ENCODE data around the gene NFATC1.

The NFATC1 gene

DNA sequence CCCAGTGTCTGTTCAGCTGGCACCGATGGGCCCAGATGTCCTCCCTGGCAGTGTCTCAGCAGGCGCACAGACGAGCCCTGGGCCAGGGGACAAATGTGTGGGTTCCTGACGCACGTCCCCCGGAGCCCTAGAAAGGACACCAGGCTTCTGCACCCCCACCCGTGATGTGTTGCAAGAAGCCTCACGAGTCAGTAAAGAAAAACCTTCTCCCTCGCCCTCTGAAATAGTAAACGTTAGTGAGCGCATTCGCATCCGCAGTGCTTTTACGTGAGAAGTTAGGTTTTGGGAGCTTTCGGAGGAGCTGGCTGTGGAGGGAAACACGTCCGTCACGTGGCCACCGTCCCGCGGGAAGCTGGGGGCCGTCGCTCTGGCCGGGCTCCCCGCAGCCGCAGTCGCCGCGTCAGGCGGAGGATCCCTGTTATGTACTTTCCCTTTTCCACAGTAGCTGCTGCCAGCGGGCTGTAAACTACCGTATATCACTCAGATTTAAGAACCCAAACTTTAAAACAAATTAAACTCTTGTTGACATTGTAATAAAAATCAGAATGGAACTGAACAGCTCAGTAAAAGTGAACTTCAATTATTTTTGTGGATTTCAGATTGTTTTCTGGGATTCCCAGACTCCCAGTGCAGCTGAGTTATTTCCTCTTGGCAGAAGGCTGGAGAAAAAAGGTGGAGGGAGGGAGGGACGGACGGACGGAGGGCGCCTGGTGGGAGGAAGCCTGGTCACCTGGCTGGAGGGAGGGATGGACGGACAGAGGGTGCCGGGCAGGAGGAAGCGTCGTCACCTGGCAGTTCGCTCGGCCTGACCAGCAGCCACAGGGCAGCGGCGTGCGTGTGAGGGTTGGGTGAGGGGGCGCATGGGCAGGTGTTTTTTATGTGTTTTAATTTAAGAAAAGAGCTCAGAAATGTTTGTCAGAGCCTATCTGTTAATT, 112.1 kb downstream of the NFATC1 start:
- DNase-seq (ENCODE audit: low read depth in 2 of 2): no peak

DNA sequence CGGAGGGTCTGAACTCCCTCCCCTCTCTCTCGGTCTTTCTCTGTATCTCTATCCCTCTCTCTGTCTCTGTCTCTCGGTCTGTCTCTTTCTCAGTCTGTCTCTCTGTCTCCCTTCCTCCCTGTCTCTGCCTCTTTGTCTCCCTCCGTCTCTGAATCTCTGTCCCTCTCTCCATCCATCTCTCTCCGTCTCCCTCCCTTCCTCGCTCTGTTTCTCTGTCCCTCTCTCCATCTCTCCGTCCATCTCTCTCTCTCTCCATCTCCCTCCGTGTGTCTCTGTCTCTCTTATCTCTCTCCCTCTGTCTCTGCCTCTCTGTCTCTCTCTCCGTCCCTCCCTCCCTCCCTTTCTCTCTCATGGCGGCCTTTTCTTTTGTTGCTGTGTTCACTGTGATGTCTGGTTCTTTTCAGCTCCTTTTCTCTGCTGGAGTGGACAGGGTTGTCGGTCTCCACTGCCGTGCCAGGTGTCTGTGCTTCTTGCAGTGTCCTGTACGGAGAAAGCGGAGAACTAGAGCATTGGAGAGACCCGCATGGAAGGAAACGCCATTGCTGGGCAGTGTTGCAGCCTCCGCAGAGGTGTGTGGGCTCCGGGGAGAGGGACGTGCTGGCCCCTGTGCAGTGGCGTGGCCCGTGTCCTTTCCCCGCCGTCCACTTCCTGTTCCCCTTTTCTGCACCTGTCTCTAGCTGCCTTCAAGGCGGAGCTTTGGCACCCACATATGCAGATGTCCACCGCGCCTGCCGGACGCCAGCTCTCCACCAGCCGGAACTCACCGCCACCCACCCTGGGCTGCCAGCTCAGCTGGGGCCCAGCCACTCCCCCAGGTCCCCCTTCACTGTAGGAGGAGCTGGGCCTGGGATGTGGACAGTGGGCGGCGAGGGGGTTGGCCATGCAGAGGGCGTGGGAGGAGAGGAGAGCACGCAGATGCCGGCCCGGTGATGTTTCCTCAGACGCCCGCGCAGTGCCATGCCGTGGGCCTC, 113.1 kb downstream of the NFATC1 start:
- DNase-seq (ENCODE audit: low read depth in 2 of 2): no peak

DNA sequence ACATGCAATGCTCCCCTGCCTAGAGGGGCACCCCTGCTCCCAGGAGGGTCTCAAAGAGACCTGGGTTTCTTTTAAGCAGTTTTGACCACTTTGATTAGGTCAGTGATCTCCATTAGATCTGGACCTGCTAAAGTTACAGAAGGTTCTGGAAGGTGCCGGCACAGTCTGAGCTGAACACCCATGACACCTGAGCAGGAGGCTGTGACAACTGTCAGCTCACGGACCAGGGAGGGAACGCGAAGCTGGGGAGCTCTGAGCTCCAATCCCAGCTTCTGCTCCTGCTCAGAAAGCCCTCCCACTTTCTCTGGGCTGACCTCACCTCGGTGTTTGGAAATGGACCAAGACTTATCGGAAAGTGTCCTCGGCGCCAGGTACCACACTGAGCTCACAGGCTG, 113.8 kb downstream of the NFATC1 start:
- no peak for DNase-seq (ENCODE audit: low read depth in 2 of 2)

DNA sequence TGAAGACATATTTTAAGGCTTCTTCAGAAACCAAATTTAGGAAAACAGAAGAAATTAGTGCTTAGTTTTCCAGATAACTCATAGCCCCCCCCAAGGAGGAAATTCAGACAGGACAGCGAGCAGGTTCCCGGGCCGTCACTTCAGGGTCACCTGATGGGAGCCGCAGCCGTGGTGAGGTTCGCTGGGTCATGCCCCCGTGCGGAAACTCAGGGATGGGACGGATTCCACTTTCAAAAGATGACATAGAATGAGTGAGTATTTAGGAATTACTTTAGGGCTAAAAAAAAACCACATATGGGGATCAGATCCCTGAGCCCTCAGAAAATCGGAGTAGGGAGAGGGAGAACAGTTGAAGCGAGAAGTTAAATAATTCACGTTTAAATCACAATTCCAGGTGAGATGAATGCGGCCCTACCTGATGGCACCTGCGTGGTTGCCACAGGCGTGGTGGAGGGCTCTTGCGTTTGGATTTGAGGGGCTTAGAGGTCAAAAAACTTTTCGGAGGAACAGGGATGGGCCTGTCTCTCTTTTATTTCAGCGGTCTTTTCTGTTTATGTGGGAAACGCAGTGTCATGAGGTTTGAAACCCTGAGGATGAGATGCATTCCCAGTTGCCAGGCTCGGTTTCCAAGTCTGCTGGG, 114.4 kb downstream of the NFATC1 start:
- DNase-seq (ENCODE audit: low read depth in 2 of 2): no peak

DNA sequence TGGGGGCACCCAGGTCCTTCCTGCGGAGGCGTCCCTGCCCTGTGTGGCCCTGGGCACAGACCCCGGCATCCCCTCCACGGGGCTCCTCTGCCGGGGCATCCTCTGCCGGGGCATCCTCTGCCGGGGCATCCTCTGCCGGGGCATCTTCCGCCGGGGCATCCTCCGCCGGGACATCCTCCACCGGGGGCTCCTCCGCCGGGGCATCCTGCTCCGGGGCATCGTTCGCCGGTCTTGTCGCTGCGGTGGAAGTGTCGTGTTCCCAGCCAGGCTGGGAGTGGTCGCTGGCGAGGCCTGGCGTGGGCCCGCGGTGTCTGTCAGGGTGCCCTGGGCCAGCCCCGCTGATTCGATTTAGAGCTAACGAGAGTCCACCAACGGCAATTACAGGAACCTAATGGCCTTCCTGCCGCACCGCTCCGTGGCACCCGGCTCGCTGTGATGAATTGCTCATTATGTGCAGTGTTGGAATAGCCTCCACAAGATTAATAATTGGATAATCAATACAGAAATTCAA, 115.1 kb downstream of the NFATC1 start:
- DNase-seq (ENCODE audit: low read depth in 2 of 2): no peak

DNA sequence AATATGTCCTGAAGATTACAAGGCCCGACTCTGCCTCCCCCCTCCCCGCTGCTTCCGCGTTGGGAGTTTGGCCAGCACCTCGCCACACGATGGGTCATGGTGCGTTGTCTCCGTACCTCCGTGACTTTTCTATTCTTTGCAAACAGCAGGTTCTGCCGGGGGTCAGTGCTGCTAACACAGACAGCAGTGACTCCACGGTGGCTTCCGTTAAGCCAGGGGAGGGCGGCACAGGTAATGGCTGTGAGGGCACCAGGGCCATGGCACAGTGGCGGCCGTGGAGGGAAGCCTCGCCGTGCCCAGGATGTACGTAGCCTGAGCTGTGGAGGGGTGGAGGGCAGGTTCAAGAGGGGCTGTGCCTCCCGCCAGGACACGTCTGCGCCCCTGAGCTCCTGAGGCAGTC, 115.5 kb downstream of the NFATC1 start:
- no peak for DNase-seq (ENCODE audit: low read depth in 2 of 2)

DNA sequence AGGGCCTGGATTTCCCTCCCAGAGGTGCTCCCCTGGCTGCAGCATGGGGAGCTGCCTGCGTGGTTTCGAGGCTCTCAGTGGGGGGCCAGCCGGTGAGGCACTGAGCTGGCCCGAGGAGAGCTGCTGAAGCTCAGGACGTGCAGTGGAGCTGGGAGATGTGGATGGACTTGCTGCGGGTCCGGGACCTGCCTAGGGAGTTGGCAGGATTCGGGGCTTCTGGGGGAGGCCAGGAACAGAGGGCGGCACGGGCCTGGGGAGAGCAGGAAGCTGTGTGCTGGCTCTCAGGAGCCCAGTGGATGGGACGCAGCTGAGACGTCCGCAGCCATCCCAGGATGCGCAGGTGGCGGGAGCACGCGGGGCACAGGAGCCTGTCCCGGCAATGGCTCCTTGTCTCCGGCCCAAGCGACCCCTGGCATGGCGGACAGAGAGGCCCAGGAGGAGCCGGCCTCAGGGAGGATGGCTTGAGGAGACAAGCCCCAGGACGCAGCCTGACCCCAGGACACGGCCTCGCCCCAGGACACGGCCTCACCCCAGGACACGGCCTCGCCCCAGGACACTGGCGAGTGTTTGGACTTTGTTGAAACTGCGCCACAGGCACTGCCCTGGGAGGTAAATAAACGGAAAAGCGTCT, 116.1 kb downstream of the NFATC1 start:
- no peak for DNase-seq (ENCODE audit: low read depth in 2 of 2)

DNA sequence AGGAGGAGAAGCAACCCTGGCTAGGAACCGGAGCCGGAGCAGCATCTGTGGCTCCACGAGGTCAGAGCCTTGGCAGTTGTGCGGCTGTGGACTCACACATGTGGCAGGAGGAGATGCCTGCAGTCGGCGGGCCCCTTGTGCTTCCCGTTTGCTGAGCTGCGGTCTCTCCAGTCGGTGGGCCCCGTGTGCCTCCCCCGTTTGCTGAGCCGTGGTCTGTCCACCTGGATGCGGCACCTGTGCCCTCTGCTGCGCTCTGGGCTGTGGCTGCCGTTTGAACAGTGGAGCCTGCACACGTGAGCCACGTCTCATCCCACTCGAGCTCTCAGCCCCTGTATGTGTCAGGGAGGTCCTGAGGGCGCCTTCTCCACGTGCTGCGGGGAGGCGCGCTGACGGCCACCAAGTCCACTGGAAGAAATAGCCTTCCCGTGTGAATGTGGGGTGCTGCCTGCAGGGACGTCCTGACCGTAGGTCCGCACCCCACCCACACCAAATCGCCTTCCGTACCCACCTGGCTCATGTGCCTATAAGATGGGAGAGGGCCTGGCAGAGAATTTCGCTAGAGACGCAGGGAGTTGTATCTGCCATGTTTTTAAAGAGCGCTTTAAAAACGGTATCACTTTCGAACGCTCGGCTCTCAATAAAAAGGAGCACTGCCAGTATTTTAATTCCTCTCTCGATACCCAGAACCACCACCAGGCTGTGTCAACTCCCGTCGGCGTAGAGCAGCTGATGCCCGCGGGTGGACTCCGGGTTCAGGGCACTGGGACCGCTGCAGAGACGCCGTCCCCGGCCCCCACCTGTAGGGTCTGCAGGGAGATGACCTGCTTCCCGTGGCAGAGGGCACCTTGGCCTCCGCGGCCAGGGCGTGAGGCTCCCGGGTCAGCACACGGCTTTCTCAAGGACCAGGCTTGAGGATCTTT, 117.0 kb downstream of the NFATC1 start:
- DNase-seq (ENCODE audit: low read depth in 2 of 2): no peak

DNA sequence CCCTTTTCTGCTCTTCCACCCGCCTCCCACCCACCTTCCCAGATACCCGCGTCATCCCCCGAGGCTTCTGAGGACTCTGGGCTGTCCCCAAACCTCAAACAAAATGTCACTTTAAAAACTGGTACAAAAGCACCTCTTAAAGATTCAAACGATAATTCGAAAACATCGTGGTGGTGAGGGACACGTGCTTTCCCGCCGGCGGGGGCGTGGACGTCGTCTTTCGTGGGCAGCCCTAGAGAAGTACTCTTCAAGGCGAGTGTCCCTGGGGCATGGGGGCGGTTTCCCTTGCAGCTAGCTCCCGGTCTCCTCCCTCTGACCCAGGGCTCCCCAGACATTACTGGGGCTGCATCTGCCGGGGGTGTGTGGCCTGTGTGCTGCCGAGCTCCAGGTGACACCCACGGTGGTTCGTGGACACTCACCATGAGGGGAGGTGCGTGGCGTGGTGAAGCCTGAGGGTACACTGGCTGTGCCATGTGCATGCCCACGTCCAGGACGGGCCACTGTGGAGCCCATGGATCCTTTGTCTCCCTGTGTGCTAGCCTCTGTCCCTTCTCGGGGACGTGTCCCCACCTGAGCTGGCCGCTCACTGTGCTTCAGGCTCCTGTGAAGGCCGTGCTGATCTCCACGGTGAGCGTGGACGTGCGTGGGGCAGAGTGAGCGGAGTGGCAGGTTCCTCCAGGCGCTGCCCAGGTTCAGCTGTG, 117.8 kb downstream of the NFATC1 start:
- no peak for DNase-seq (ENCODE audit: low read depth in 2 of 2)

DNA sequence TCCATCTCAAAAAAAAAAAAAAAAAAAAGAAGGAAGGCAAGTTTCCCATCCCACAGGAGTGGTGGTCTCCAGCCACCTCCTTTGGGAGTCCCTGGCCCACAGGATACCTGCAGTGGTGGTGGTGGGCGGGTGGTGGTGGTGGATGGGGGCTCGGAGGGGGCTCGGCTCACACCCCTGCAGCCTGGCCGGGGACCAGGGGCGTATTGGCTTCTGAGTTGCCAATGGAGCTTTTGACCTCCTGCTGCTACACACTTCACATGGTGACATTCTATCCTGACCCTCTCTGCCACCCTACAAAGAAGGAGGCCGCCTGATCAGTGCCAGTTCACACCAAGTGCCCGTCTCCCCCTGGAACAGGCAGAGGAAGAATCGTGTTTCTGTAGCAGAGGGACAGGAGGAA, 119.6 kb downstream of the NFATC1 start:
- no peak for DNase-seq (ENCODE audit: low read depth in 2 of 2)

DNA sequence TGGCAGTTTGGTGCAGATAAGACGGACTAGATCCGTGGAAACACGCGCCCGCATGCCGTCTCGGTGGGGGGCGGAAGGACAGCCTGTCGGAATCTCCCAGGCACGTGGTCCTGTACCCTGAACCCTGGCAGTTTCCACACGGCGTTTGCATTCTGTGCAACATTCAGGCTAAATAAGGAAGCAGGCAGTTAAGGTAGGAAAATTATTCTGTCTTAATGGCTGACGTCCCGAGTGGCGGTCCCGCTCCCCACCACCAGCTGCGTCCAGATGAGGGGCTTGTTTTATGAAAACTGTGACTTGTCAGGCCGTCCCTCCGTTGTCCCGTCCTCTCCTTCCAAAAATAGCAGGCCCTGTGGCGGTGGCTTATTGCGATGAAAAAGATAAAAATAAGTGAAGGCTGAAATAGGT, 120.2 kb downstream of the NFATC1 start:
- no peak for DNase-seq (ENCODE audit: low read depth in 2 of 2)

DNA sequence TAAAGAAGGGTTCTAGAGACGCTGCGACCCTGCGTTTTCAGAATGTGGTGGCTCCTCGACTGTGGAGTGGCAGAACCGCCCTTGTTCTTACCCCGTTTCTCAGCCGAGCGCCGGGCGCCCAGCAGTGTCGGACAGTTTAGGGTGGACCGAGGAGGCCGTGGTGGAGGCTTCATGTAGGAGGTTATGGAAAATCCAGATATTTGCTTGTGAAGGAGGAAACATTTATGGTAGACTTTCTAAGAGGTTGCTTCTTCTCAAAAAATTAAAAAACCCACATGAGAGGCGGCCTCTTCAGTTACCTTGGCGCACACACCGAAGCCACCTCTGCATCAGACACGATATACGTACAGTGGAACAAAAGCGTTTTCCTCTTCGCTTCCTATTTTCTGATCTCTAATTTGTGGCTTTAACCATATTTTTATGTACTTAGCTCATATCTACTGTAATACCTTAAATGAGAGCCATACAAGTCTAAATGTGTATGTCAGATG, 120.8 kb downstream of the NFATC1 start:
- DNase-seq (ENCODE audit: low read depth in 2 of 2): no peak

DNA sequence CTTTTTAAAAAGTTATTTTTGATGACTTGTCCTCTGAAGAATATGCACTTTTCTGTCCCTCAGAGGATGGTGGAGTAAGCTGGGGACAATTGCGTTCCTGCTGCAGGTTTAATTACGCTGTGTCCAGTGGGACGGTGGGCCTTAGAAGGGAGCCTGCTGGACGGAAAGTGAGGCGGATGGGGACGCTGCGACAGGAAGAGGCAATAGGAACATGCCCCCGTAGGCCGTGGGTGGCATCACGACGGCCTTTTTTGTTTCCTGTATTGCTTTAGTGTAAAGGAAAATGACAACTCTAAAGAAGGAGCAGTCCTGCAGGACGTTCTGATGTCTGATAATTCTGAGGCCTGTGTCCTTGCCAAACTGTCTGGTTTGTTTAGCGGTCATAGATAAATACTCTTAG, 121.6 kb downstream of the NFATC1 start:
- DNase-seq (ENCODE audit: low read depth in 2 of 2): no peak

DNA sequence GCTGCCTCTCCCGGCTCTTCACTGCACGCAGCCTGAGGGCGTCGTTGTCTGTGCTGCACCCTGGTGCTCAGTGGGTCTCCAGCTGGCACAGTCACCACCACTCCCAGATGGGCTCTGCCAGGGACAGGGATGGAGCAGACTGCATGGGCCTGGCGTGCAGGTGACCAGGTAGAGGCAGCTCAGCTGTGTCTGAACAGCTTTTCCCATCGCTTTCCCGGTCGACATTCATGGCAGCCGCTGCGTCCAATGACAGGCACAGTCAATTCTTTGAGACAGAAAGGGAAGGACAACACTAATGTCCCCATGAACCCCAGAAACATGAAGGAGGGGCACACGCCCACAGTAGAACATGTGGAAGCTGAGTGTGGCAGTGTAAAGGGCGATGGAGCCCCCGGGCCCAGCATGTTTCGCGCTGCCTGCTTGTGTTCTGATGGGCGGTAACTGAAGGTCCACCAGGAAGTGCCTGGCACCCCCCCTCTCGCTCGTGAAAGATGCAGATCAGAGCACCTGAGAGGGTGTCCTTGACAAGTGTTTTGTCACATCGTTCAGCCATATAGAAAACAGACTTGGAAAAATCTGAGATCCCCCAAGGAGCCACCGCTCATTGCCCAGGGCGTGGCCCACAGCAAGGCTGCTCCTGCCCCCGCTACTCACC, 122.4 kb downstream of the NFATC1 start:
- DNase-seq (ENCODE audit: low read depth in 2 of 2): no peak

DNA sequence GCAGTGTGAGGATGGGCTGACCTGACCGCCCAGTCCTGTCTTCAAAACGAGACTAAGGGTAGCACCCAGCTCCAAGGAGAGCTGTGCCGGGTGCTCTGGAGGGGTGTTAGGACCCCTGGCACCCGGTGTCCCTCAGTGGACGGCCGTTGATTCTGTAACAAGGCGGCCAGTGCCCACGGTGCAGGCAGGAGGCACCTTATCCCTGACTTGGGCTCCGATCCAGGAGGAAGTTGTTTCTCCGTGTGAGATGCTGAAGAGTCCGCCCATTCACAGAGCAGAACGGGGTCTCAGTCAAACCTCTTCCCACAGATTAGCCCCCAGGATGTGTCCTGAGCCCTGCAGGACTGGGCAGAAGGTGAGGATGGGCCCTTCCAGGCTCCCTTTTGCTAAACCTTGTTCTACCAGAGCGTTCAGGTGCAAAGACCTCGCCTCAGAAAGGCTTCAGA, 123.0 kb downstream of the NFATC1 start:
- no peak for DNase-seq (ENCODE audit: low read depth in 2 of 2)

DNA sequence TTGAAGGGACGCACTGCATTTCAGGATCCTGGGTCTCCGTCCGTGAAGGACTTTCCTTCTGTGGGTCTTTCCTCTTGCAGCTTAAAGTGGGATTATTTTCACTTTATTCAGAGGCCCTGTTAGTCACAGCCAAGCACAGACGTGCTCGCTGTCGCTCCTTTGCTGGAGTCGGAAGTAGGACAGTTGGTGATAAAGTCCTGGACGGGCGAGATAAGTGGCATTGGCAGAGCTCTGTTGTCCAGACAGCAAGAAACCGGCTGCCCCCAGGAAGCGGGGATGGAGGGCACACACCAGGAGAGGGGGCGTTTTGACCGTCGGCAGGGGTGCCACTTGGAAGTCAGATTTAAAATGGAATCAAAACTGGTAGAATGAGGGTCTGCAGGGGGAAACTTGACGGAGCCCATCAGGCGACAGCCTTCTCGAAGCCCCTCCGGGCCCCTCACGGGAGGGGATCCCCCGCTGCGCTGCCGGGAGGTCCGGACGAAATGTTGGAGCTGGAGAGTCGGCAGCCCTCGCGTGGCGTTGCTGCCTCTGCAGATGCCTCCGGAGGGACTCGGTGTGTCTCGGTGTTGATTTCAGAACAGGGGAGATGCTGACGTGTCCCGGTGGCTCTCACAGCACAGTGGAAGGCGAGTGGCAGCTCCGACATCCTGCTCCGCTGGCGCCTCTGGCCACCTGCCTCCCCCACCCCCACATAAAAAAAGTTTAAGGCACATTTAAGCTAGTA, 124.2 kb downstream of the NFATC1 start:
- DNase-seq (ENCODE audit: low read depth in 2 of 2): no peak

DNA sequence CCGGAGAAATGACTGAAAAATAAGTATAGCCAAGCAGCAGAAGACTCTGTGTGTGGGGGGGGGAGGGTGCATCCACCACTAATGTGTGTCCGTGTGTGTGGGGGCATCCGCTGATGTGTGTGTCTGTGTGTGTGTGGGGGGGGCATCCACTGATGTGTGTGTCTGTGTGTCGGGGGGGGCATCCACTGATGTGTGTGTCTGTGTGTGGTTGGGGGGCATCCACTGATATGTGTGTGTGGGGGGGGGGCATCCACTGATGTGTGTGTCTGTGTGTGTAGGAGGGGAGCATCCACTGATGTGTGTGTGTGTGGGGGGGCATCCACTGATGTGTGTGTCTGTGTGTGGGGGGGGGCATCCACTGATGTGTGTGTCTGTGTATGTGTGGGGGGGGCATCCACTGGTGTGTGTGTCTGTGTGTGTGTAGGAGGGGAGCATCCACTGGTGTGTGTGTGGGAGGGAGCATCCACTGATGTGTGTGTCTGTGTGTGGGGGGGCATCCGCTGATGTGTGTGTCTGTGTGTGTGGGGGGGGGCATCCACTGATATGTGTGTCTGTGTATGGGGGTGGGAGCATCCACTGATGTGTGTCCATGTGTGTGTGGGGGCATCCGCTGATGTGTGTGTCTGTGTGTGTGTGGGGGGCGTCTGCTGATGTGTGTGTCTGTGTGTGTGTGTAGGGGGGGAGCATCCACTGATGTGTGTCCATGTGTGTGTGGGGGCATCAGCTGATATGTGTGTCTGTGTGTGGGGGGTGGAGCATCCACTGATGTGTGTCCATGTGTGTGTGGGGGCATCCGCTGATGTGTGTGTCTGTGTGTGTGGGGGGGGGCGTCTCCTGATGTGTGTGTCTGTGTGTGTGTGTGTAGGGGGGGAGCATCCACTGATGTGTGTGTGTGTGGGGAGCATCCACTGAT, 125.0 kb downstream of the NFATC1 start:
- DNase-seq (ENCODE audit: low read depth in 2 of 2): no peak
